OCI-LY7 (cell line): ENCODE data around the gene FANCB.

Experiments used
- EZH2phosphoT487 ChIP-seq: fragments of 200-600 bp; sonication (generic); IDR thresholded peaks from 2 replicates; pipeline ENCODE4 v1.6.1; 2018; ENCODE audit warnings: low read depth, borderline replicate concordance, mild to moderate bottlenecking, mixed run types, antibody characterized with exemption, low read length, moderate library complexity, mixed read lengths
- TF ChIP-seq, protein P1 (sequence below): fragments of 200-600 bp; sonication (generic); conservative IDR thresholded peaks from 2 replicates; pipeline ENCODE4 v1.5.1; 2014; ENCODE audit warnings: mild to moderate bottlenecking, antibody characterized with exemption, low read length, moderate library complexity, mixed read lengths

GRCh38 chrX:14916017-14916674 lies 43.3 kb upstream of the FANCB start:
- TF ChIP-seq, protein P1, sequence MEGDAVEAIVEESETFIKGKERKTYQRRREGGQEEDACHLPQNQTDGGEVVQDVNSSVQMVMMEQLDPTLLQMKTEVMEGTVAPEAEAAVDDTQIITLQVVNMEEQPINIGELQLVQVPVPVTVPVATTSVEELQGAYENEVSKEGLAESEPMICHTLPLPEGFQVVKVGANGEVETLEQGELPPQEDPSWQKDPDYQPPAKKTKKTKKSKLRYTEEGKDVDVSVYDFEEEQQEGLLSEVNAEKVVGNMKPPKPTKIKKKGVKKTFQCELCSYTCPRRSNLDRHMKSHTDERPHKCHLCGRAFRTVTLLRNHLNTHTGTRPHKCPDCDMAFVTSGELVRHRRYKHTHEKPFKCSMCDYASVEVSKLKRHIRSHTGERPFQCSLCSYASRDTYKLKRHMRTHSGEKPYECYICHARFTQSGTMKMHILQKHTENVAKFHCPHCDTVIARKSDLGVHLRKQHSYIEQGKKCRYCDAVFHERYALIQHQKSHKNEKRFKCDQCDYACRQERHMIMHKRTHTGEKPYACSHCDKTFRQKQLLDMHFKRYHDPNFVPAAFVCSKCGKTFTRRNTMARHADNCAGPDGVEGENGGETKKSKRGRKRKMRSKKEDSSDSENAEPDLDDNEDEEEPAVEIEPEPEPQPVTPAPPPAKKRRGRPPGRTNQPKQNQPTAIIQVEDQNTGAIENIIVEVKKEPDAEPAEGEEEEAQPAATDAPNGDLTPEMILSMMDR, result no peak
- no peak for TF ChIP-seq EZH2phosphoT487
